H1 (cell line): Measurements from ENCODE around the gene CD52. TPM values are rescaled to one million over a fixed set of nuclear protein-coding genes. Genes with fewer than 3 reads are reported as not detected.

Source experiments
- CTCF ChIA-PET: fragments of 300-600 bp; sonication (Branson Sonifier 250); formaldehyde crosslinking; loops from one replicate; lab custom pipeline; 2021; ENCODE audit not compliant: partially characterized antibody; lab: Charles Lee
- POLR2A ChIA-PET: fragments of 300-600 bp; sonication (Branson Sonifier 250); formaldehyde crosslinking; loops from one replicate; lab custom pipeline; 2021; ENCODE audit warnings: inconsistent platforms; ENCODE audit not compliant: partially characterized antibody; lab: Charles Lee
- DNase-seq, 2 experiments: peaks; one replicate each; pipeline versions ENCODE4 v3.0.0 to v3.0.0-alpha.2; 2010 to 2022; ENCODE audit warnings: low spot score in 2 of 2, low read depth in 1 of 2, mixed read lengths in 1 of 2
- FAIRE-seq: peaks from 2 replicates; lab custom pipeline; 2011; peaks lifted over from hg19 to GRCh38; lab: Jason Lieb, UNC
- H2AFZ ChIP-seq: 2 replicates; pipeline ENCODE4 v1.8.1; 2012; ENCODE audit warnings: low read length, inconsistent platforms
- H2AK5ac ChIP-seq: 2 replicates; pipeline ENCODE4 v1.6.1; 2013; ENCODE audit warnings: low read depth, low read length
- H2BK120ac ChIP-seq: replicated peaks from 2 replicates; pipeline ENCODE3; 2013; ENCODE audit warnings: low read depth, low read length, inconsistent platforms
- H2BK12ac ChIP-seq: 2 replicates; pipeline ENCODE4 v1.6.1; 2013; ENCODE audit warnings: low read depth, low read length
- H2BK15ac ChIP-seq: 2 replicates; pipeline ENCODE4 v1.6.1; 2013; ENCODE audit warnings: low read length
- H2BK20ac ChIP-seq: 2 replicates; pipeline ENCODE4 v1.6.1; 2013; ENCODE audit warnings: low read length
- H2BK5ac ChIP-seq: 2 replicates; pipeline ENCODE4 v1.6.1; 2013; ENCODE audit warnings: low read depth, low read length
- H3K14ac ChIP-seq: 2 replicates; pipeline ENCODE4 v1.6.1; 2013; ENCODE audit warnings: inconsistent platforms; ENCODE audit not compliant: insufficient read length
- H3K18ac ChIP-seq: 2 replicates; pipeline ENCODE4 v1.6.1; 2013; ENCODE audit warnings: low read length; ENCODE audit errors: extremely low read depth
- H3K23ac ChIP-seq: 2 replicates; pipeline ENCODE4 v1.6.1; 2013; ENCODE audit warnings: inconsistent platforms; ENCODE audit not compliant: insufficient read length
- H3K23me2 ChIP-seq: 2 replicates; pipeline ENCODE4 v1.6.1; 2013; ENCODE audit warnings: low read depth, low read length
- H3K27ac ChIP-seq: 2 replicates; pipeline ENCODE4 v1.6.1; 2011; ENCODE audit warnings: low read depth, low read length, inconsistent platforms
- H3K27me3 ChIP-seq, 4 experiments: replicated peaks in 1 of 4; 1 replicate in 1 of 4; 2 replicates in 3 of 4; pipeline versions ENCODE4 v1.6.1 to v1.8.1; 2011 to 2013; ENCODE audit warnings: low read length in 3 of 4, mild to moderate bottlenecking in 3 of 4, inconsistent platforms in 2 of 4, mixed read lengths in 2 of 4, moderate library complexity in 1 of 4; ENCODE audit not compliant: control insufficient read depth in 3 of 4, insufficient read depth in 3 of 4; ENCODE audit errors: extremely low read depth in 1 of 4
- H3K36me3 ChIP-seq, 4 experiments: 2 replicates each; pipeline versions ENCODE4 v1.6.1 to v1.8.1; 2011 to 2013; ENCODE audit warnings: mild to moderate bottlenecking in 4 of 4, low read length in 3 of 4, moderate library complexity in 2 of 4, control low read depth in 1 of 4, inconsistent platforms in 1 of 4; ENCODE audit not compliant: insufficient read depth in 4 of 4, control insufficient read depth in 2 of 4
- H3K4ac ChIP-seq: replicated peaks from 2 replicates; pipeline ENCODE3; 2013; ENCODE audit warnings: low read length, low read depth, mixed read lengths, inconsistent platforms; ENCODE audit not compliant: insufficient read length
- H3K4me1 ChIP-seq, 4 experiments: replicated peaks in 1 of 4; 1 replicate in 1 of 4; 2 replicates in 3 of 4; pipeline versions ENCODE4 v1.6.1 to v1.8.1; 2011 to 2013; ENCODE audit warnings: low read length in 3 of 4, inconsistent platforms in 2 of 4, mixed read lengths in 1 of 4; ENCODE audit not compliant: insufficient read depth in 4 of 4, control insufficient read depth in 3 of 4
- H3K4me2 ChIP-seq, 2 experiments: 2 replicates each; pipeline versions ENCODE4 v1.6.1 to v1.8.1; 2011 to 2013; ENCODE audit warnings: low read depth in 2 of 2, low read length in 2 of 2, control low read depth in 1 of 2, inconsistent platforms in 1 of 2, mild to moderate bottlenecking in 1 of 2; ENCODE audit not compliant: insufficient read depth in 1 of 2
- H3K4me3 ChIP-seq, 4 experiments: fragments of 200-600, 300-600 bp in 1 of 4; sonication (generic), shearing (Covaris generic), sonication (Bioruptor Twin) in 1 of 4; 2 replicates each; pipeline versions ENCODE4 v1.5.1 to v1.8.1; 2011 to 2016; ENCODE audit warnings: low read length in 4 of 4, low read depth in 3 of 4, control low read depth in 2 of 4, inconsistent platforms in 2 of 4, mild to moderate bottlenecking in 2 of 4, mixed read lengths in 1 of 4, moderate library complexity in 1 of 4; ENCODE audit not compliant: insufficient read depth in 2 of 4; ENCODE audit errors: extremely low read depth in 1 of 4
- H3K56ac ChIP-seq: replicated peaks from 2 replicates; pipeline ENCODE3; 2013; ENCODE audit warnings: low read depth, mild to moderate bottlenecking, mixed read lengths, low read length, inconsistent platforms; ENCODE audit not compliant: insufficient read length
- H3K79me1 ChIP-seq: 2 replicates; pipeline ENCODE4 v1.6.1; 2013; ENCODE audit warnings: low read depth, low read length, control low read depth
- H3K79me2 ChIP-seq, 2 experiments: 2 replicates each; pipeline versions ENCODE4 v1.6.1 to v1.8.1; 2012 to 2013; ENCODE audit warnings: low read length in 2 of 2, mild to moderate bottlenecking in 2 of 2, inconsistent platforms in 1 of 2; ENCODE audit not compliant: insufficient read depth in 2 of 2, control insufficient read depth in 1 of 2
- H3K9ac ChIP-seq, 4 experiments: replicated peaks in 1 of 4; 1 replicate in 1 of 4; 2 replicates in 3 of 4; pipeline versions ENCODE4 v1.6.1 to v1.8.1; 2011 to 2013; ENCODE audit warnings: low read depth in 3 of 4, low read length in 3 of 4, control low read depth in 2 of 4, mild to moderate bottlenecking in 2 of 4, moderate library complexity in 2 of 4, inconsistent platforms in 1 of 4; ENCODE audit errors: extremely low read depth in 1 of 4
- H3K9me3 ChIP-seq, 2 experiments: 2 replicates each; pipeline versions ENCODE4 v1.6.1 to v1.8.1; 2012 to 2013; ENCODE audit warnings: mild to moderate bottlenecking in 2 of 2, moderate library complexity in 2 of 2, control low read depth in 1 of 2, inconsistent platforms in 1 of 2, low read depth in 1 of 2, low read length in 1 of 2, mixed read lengths in 1 of 2; ENCODE audit not compliant: insufficient read depth in 2 of 2
- H4K20me1 ChIP-seq, 2 experiments: replicated peaks in 1 of 2; 2 replicates each; pipeline versions ENCODE3 to v1.8.1; 2011 to 2013; ENCODE audit warnings: inconsistent platforms in 2 of 2, low read length in 2 of 2, mild to moderate bottlenecking in 1 of 2; ENCODE audit not compliant: insufficient read depth in 2 of 2, control insufficient read depth in 1 of 2
- H4K5ac ChIP-seq: 2 replicates; pipeline ENCODE4 v1.6.1; 2013; ENCODE audit warnings: low read length, low read depth, mixed read lengths, inconsistent platforms; ENCODE audit not compliant: insufficient read length
- H4K8ac ChIP-seq: 2 replicates; pipeline ENCODE4 v1.8.0; 2013; ENCODE audit warnings: mild to moderate bottlenecking, moderate library complexity, low read length, inconsistent platforms; ENCODE audit not compliant: insufficient read depth; ENCODE audit errors: extremely low read depth
- H4K91ac ChIP-seq: replicated peaks from 2 replicates; pipeline ENCODE3; 2013; ENCODE audit warnings: low read length, mixed read lengths, inconsistent platforms; ENCODE audit not compliant: insufficient read length
- CTBP2 ChIP-seq: IDR thresholded peaks from 2 replicates; pipeline ENCODE4 v1.7.0; 2011; ENCODE audit warnings: borderline replicate concordance, mild to moderate bottlenecking, moderate library complexity, mixed read lengths, low read length; ENCODE audit not compliant: insufficient read depth, insufficient read length
- NANOG ChIP-seq: IDR thresholded peaks from 2 replicates; pipeline ENCODE4 v1.6.1; 2011; ENCODE audit warnings: low read length, low read depth, mild to moderate bottlenecking, inconsistent platforms; ENCODE audit not compliant: insufficient read depth, poor library complexity, severe bottlenecking
- WGBS, 2 experiments: shearing (Covaris generic) in 1 of 2; methylation state at CpG; one replicate each; pipeline versions ENCODE4 v1.1.6 to v1.1.7; 2013 to 2015; ENCODE audit warnings: low lambda C conversion rate in 2 of 2, mixed read lengths in 2 of 2, inconsistent platforms in 1 of 2, low coverage in 1 of 2, missing lambda C conversion rate in 1 of 2; ENCODE audit not compliant: insufficient replicate concordance in 2 of 2, insufficient coverage in 1 of 2, insufficient read length in 1 of 2; ENCODE audit errors: extremely low coverage in 1 of 2, missing lambda C conversion rate in 1 of 2; 5-methylcytosine and 5-hydroxymethylcytosine counted together
- polyA plus RNA-seq, 7 experiments: library from polyadenylated mRNA; depleted of rRNA in 3 of 7; stranded (reverse) in 5 of 7; unstranded in 2 of 7; fragments of >200 nt in 5 of 7; fragments of 200-250 nt in 2 of 7; gene quantifications; 1 replicate in 5 of 7; 2 replicates in 1 of 7; 4 replicates in 1 of 7; pipeline versions ENCODE4 v1.2.1 to v1.2.3, GENCODE V29; 2011 to 2013; ENCODE audit warnings: missing spikeins in 2 of 7, mixed read lengths in 2 of 7
- total RNA-seq: library from RNA; stranded (reverse); fragmentation: NEBNext Ultra II Directional; extraction: Animal tissue kit (Norgen Biotek cat#: 25700); gene quantifications from 2 replicates; pipeline ENCODE4 v1.2.1, GENCODE V29; 2021

The CD52 gene
- total and polyA plus RNA-seq, 2 of the 8 experiments (the other 6 are each of a cell fraction or from before 2014, with no cell fraction given): 2.4 to 3.1 TPM

DNA sequence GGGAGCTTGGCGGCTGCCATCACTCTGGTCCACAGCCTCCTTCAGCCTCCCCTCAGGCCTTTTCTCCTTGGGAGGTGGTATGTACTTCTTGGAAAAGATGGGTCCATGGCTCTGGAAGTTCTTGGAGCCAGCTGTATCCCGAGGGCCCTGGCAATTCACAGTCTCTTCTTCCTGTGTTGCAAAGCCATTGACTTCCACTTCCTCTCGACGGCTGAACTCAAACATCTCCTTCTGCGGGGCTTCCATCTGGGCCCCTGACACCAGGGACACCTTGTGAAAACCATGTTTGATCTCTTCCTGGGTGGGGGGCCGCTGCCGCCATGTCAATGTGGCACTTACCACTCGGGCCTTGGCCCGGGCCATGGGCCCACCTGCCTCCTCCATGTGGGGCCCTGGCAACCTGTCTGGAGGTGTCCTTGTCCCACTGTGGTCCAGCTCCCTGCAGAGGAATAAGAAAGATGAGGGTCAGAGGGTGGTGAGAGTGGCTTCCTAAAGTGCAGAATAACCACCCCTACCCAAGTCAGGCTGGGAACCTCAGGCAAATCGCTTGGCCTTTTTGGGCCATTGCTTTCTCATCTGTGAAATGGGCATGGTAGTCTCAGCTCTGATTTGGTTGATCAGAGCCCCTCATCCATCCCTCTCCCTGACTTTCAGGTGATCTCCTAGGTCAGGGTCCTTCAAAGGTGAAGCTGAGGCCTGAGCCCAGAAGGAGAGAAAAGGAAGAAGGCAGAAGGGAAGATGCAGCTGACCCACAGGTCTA, 28.7 kb downstream of the CD52 start:
- Histone ChIP-seq H3K18ac (no peak overlapping the region), H3K4me2 (no peak overlapping the region), H3K56ac (no peak overlapping the region), H3K27me3 (no peaks in the 10 kb centered on the region), H2BK12ac (no peak overlapping the region), H3K23me2 (no peaks in the 10 kb centered on the region), H2AFZ (no peak overlapping the region), H3K36me3 (no peaks in the 10 kb centered on the region), H3K14ac (no peak overlapping the region), H2BK15ac (no peak overlapping the region), H3K27ac (no peak overlapping the region), H2AK5ac (no peak overlapping the region), H3K9ac (no peak overlapping the region), H4K91ac (no peak overlapping the region), H3K4me1 (peaks cover 5 to 15% (median 8%) of the 10 kb centered on the region in 4 experiments), H4K20me1 (no peaks in the 10 kb centered on the region), H2BK20ac (no peak overlapping the region), H3K79me1 (no peaks in the 10 kb centered on the region), H4K5ac (no peak overlapping the region), H3K4me3 (no peak overlapping the region), H4K8ac (no peak overlapping the region; the same call in 1 of the 2 replicates), H3K79me2 (no peaks in the 10 kb centered on the region), H3K23ac (no peak overlapping the region), H3K4ac (no peak overlapping the region), H2BK120ac (no peak overlapping the region), H3K9me3 (no peaks in the 10 kb centered on the region), H2BK5ac (no peak overlapping the region; the same call in 1 of the 2 replicates)
- POLR2A ChIA-PET: interaction anchor here (0.9 to 6.3 kb wide), 5 partner anchors 9 to 66 kb away, joined by 3 to 44 read pairs (median 11); partner anchors contain the start of gene LIN28A
- FAIRE-seq: no peak
- no peak for DNase-seq
- WGBS, 2 experiments: 83% methylated on average over 10 of the region's 10 CpGs; no CpG with 5 or more reads in 1 of the 2 experiments
- TF ChIP-seq NANOG (no peak), CTBP2 (no peak)
- CTCF ChIA-PET: interaction anchor here (0.6 to 6.6 kb wide), 16 partner anchors 8 to 71 kb away, joined by 3 to 52 read pairs (median 4); no protein-coding TSS in a partner anchor
